Breast epithelium (tissue), 4 donors: Measurements from ENCODE around the gene RFC5. TPM values are rescaled to one million over a fixed set of nuclear protein-coding genes. Genes with fewer than 3 reads are reported as not detected.

ENCODE experiments used
- DNase-seq, 2 donors: peaks; one replicate each; pipeline ENCODE4 v3.0.0-alpha.2; 2019; ENCODE audit warnings: low spot score in 2 of 2
- H3K27ac ChIP-seq, 2 donors: fragments of 200-600 bp; sonication (generic) in 1 of 2; one replicate each; pipeline ENCODE4 v1.5.1; 2016 to 2019; ENCODE audit warnings: mild to moderate bottlenecking in 1 of 2
- H3K27me3 ChIP-seq, 2 donors: fragments of 200-600 bp; sonication (generic) in 1 of 2; one replicate each; pipeline versions ENCODE4 v1.5.1 to v1.6.0; 2017 to 2019; ENCODE audit warnings: control low read depth in 1 of 2, mild to moderate bottlenecking in 1 of 2
- H3K36me3 ChIP-seq: fragments of 200-600 bp; one replicate; pipeline ENCODE4 v1.5.1; 2019
- H3K4me1 ChIP-seq, 2 donors: fragments of 200-600 bp; sonication (generic); one replicate each; pipeline ENCODE4 v1.5.1; 2016 to 2019; ENCODE audit warnings: control low read depth in 1 of 2
- H3K4me3 ChIP-seq, 3 donors: fragments of 200-600 bp; sonication (generic); 1 replicate in 2 of 3; 2 replicates in 1 of 3; pipeline ENCODE4 v1.5.1; 2016 to 2019; ENCODE audit warnings: mild to moderate bottlenecking in 3 of 3, moderate library complexity in 2 of 3
- H3K9me3 ChIP-seq, 2 donors: fragments of 200-600 bp; sonication (generic) in 1 of 2; one replicate each; pipeline ENCODE4 v1.5.1; 2016 to 2019; ENCODE audit warnings: control low read depth in 1 of 2
- CTCF ChIP-seq, 3 donors: fragments of 450-650 bp; IDR thresholded peaks; one replicate each; pipeline ENCODE4 v1.5.1; 2016 to 2017; ENCODE audit warnings: antibody characterized with exemption in 3 of 3, mild to moderate bottlenecking in 3 of 3, moderate library complexity in 3 of 3
- POLR2A ChIP-seq: fragments of 450-650 bp; IDR thresholded peaks from one replicate; pipeline ENCODE4 v1.6.1; 2016; ENCODE audit warnings: antibody characterized with exemption, mild to moderate bottlenecking, moderate library complexity
- POLR2AphosphoS5 ChIP-seq, 3 donors: sonication (generic); formaldehyde crosslinking; IDR thresholded peaks; one replicate each; pipeline ENCODE4 v1.6.1; 2017; ENCODE audit warnings: antibody characterized with exemption in 3 of 3
- intact Hi-C: fragments of 100-400 bp; cut with DNase I; formaldehyde crosslinking; loops from one replicate; pipeline ENCODE4 v1.15.1; 2023; ENCODE audit warnings: low total_unique reads
- total RNA-seq, 3 donors: library from RNA; depleted of rRNA; stranded (reverse); fragments of >200 nt; gene quantifications; one replicate each; pipeline ENCODE4 v1.1.0, GENCODE V29; 2016

The RFC5 gene
- total RNA-seq, 3 donors from 2014 or later: 9.3 to 19.3 (median 16.1) TPM

GRCh38 chr12:118042091-118042490 is 25.6 kb downstream of the RFC5 start:
- Histone ChIP-seq H3K36me3 (no peaks in the 10 kb centered on the region), H3K27me3 (no peaks in the 10 kb centered on the region), H3K27ac (no peak overlapping the region), H3K4me3 (no peak overlapping the region), H3K9me3 (no peaks in the 10 kb centered on the region), H3K4me1 (no peaks in the 10 kb centered on the region)
- intact Hi-C loops: no loop called here
- TF ChIP-seq POLR2A (no peak), CTCF (IDR thresholded peaks at IDR 0.05) (no peak), POLR2AphosphoS5 (IDR thresholded peaks at IDR 0.05) (no peak)
- no peak for DNase-seq

GRCh38 chr12:118044075-118044474 is 27.6 kb downstream of the RFC5 start:
- H3K4me3 ChIP-seq: no peak overlapping the region
- H3K36me3 ChIP-seq: no peaks in the 10 kb centered on the region
- DNase-seq: no peak
- TF ChIP-seq POLR2AphosphoS5 (IDR thresholded peaks at IDR 0.05) (no peak), CTCF (IDR thresholded peaks at IDR 0.05) (no peak), POLR2A (no peak)
- no peak overlapping the region for H3K27ac ChIP-seq
- no peaks in the 10 kb centered on the region for H3K27me3 ChIP-seq
- intact Hi-C loops: no loop called here
- no peaks in the 10 kb centered on the region for H3K9me3 ChIP-seq
- H3K4me1 ChIP-seq: no peaks in the 10 kb centered on the region

- no peaks in the 10 kb centered on the region for H3K4me1 ChIP-seq
- no peaks in the 10 kb centered on the region for H3K27me3 ChIP-seq
- no peak for DNase-seq
- H3K9me3 ChIP-seq: no peaks in the 10 kb centered on the region
- H3K36me3 ChIP-seq: no peaks in the 10 kb centered on the region
- no peak overlapping the region for H3K27ac ChIP-seq
- no peak overlapping the region for H3K4me3 ChIP-seq
- intact Hi-C loops: no loop called here
- TF ChIP-seq CTCF (IDR thresholded peaks at IDR 0.05) (no peak), POLR2A (no peak), POLR2AphosphoS5 (IDR thresholded peaks at IDR 0.05) (no peak)
Measured at GRCh38 chr12:118044577-118044976, 28.1 kb downstream of the RFC5 start.

GRCh38 chr12:118046430-118046829 is 29.9 kb downstream of the RFC5 start:
- Histone ChIP-seq H3K27ac (no peak overlapping the region), H3K36me3 (no peaks in the 10 kb centered on the region), H3K9me3 (no peaks in the 10 kb centered on the region), H3K4me1 (no peaks in the 10 kb centered on the region), H3K27me3 (no peaks in the 10 kb centered on the region), H3K4me3 (no peak overlapping the region)
- intact Hi-C loops: no loop called here
- TF ChIP-seq POLR2A (no peak), POLR2AphosphoS5 (IDR thresholded peaks at IDR 0.05) (no peak)
- DNase-seq: no peak

GRCh38 chr12:118050972-118051910 is 34.7 kb downstream of the RFC5 start:
- intact Hi-C loops: no loop called here
- peak overlapping the region in 1 of 2 donors; percentile 78 for H3K27ac ChIP-seq
- TF ChIP-seq CTCF (IDR thresholded peaks at IDR 0.05) (peak in 1 of 3 donors; percentile 15), POLR2AphosphoS5 (IDR thresholded peaks at IDR 0.05) (no peak)
- H3K4me1 ChIP-seq: peaks cover 0 to 3% of the 10 kb centered on the region in 2 donors
- no peaks in the 10 kb centered on the region for H3K9me3 ChIP-seq
- no peaks in the 10 kb centered on the region for H3K27me3 ChIP-seq
- no peak overlapping the region for H3K4me3 ChIP-seq
- no peak for DNase-seq
- no peaks in the 10 kb centered on the region for H3K36me3 ChIP-seq
